ENCODE measurements around the gene NTHL1. TPM values are rescaled to one million over a fixed set of nuclear protein-coding genes. Genes with fewer than 3 reads are reported as not detected.

Gene NTHL1
- total and polyA plus RNA-seq, 2 experiments from 2014 or later = 84.6 to 87.9 TPM

DNA sequence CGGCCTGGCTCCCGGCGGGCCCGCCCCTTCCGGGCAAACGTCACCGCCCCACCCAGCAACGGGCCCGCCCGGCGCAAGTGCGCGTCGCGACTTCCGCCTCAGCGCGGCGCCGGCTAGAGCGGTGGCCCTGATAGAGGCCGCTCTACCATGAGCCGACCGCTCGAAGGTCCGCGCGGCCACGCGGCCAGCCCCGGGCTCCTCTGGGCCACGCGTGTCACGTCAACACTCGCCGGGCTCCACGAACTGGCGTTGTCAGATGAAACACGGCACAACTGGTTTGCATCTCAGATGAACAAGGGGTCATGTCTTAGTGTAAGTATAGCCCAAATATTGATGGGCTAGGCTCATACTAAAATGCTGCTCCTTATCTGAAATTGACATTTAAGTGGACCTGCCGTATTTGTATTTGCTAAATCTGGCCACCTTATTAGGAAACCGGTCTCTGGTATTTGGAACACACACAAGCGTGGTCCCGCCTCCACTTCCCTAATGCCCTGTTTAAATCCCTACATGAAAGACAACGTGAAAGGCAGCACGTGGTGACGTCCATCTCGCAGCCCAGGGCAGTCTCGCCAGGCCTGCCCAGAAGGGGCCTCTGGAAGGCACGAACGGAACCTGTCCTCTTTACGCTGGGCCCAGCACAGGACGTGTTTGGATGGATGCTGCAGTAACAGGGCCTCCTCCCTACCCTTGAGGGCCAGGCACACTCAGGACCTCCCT is 37.7 kb downstream of the NTHL1 start, which contains the start of gene ZNF598 (continued):
- TF ChIP-seq EZH2 (IDR thresholded peaks at IDR 0.05; ENCODE audit: low read depth, unreplicated experiment) = no peak
- TF ChIP-seq, protein P1, sequence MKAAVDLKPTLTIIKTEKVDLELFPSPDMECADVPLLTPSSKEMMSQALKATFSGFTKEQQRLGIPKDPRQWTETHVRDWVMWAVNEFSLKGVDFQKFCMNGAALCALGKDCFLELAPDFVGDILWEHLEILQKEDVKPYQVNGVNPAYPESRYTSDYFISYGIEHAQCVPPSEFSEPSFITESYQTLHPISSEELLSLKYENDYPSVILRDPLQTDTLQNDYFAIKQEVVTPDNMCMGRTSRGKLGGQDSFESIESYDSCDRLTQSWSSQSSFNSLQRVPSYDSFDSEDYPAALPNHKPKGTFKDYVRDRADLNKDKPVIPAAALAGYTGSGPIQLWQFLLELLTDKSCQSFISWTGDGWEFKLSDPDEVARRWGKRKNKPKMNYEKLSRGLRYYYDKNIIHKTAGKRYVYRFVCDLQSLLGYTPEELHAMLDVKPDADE (IDR thresholded peaks at IDR 0.05) = peak; percentile 78
- TF ChIP-seq ZNF114 (CRISPR knock-in tag; IDR thresholded peaks at IDR 0.05) = no peak
- TF ChIP-seq REST (IDR thresholded peaks at IDR 0.05; ENCODE audit: unreplicated experiment) = no peak

DNA sequence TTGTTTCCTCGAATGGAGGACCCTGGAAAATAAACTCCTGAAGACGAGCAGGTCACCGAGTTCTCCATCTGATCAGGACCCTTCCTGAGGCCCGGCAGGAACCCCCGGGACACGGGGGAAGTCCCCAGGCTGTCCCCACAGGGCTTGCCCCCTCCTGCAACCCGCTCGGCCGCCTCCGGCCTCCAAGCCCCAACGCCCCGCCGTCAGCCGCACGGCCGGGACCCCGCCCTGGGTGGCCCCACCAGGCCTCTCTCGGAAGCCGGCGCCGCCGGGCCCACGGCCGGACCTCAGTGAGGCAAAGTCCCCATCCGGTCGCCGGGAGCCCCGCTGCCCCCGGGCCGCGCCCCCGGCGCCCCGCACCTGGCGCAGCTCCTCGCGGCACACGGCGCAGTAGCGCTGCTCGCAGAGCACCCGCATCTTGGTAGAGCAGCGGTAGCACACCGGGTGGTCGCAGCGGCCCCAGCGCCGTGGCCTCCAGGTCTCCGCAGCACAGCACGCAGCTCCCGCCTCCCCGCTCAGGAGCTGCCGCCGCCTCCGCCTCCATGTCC is 38.4 kb downstream of the NTHL1 start:
- TF ChIP-seq, protein P2, sequence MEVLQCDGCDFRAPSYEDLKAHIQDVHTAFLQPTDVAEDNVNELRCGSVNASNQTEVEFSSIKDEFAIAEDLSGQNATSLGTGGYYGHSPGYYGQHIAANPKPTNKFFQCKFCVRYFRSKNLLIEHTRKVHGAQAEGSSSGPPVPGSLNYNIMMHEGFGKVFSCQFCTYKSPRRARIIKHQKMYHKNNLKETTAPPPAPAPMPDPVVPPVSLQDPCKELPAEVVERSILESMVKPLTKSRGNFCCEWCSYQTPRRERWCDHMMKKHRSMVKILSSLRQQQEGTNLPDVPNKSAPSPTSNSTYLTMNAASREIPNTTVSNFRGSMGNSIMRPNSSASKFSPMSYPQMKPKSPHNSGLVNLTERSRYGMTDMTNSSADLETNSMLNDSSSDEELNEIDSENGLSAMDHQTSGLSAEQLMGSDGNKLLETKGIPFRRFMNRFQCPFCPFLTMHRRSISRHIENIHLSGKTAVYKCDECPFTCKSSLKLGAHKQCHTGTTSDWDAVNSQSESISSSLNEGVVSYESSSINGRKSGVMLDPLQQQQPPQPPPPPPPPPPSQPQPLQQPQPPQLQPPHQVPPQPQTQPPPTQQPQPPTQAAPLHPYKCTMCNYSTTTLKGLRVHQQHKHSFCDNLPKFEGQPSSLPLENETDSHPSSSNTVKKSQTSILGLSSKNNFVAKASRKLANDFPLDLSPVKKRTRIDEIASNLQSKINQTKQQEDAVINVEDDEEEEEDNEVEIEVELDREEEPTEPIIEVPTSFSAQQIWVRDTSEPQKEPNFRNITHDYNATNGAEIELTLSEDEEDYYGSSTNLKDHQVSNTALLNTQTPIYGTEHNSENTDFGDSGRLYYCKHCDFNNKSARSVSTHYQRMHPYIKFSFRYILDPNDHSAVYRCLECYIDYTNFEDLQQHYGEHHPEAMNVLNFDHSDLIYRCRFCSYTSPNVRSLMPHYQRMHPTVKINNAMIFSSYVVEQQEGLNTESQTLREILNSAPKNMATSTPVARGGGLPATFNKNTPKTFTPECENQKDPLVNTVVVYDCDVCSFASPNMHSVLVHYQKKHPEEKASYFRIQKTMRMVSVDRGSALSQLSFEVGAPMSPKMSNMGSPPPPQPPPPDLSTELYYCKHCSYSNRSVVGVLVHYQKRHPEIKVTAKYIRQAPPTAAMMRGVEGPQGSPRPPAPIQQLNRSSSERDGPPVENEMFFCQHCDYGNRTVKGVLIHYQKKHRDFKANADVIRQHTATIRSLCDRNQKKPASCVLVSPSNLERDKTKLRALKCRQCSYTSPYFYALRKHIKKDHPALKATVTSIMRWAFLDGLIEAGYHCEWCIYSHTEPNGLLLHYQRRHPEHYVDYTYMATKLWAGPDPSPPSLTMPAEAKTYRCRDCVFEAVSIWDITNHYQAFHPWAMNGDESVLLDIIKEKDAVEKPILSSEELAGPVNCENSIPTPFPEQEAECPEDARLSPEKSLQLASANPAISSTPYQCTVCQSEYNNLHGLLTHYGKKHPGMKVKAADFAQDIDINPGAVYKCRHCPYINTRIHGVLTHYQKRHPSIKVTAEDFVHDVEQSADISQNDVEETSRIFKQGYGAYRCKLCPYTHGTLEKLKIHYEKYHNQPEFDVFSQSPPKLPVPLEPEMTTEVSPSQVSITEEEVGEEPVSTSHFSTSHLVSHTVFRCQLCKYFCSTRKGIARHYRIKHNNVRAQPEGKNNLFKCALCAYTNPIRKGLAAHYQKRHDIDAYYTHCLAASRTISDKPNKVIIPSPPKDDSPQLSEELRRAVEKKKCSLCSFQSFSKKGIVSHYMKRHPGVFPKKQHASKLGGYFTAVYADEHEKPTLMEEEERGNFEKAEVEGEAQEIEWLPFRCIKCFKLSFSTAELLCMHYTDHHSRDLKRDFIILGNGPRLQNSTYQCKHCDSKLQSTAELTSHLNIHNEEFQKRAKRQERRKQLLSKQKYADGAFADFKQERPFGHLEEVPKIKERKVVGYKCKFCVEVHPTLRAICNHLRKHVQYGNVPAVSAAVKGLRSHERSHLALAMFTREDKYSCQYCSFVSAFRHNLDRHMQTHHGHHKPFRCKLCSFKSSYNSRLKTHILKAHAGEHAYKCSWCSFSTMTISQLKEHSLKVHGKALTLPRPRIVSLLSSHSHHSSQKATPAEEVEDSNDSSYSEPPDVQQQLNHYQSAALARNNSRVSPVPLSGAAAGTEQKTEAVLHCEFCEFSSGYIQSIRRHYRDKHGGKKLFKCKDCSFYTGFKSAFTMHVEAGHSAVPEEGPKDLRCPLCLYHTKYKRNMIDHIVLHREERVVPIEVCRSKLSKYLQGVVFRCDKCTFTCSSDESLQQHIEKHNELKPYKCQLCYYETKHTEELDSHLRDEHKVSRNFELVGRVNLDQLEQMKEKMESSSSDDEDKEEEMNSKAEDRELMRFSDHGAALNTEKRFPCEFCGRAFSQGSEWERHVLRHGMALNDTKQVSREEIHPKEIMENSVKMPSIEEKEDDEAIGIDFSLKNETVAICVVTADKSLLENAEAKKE (CRISPR knock-in tag; IDR thresholded peaks at IDR 0.05) = no peak
- TF ChIP-seq STAT1 (IDR thresholded peaks at IDR 0.05; ENCODE audit: unreplicated experiment) = no peak
- TF ChIP-seq EZH2phosphoT487 (IDR thresholded peaks at IDR 0.05; ENCODE audit: unreplicated experiment) = no peak
- no peak for TF ChIP-seq POLR2AphosphoS5 (IDR thresholded peaks at IDR 0.05; ENCODE audit: low read depth)
- TF ChIP-seq CREB1 (CRISPR knock-in tag; IDR thresholded peaks at IDR 0.05; ENCODE audit: low read depth) = no peak
- no peak for TF ChIP-seq ZNF331 (CRISPR knock-in tag; IDR thresholded peaks at IDR 0.05; ENCODE audit: low read depth)
- no peak for TF ChIP-seq ZNF114 (CRISPR knock-in tag; IDR thresholded peaks at IDR 0.05)
- TF ChIP-seq, protein P1 (IDR thresholded peaks at IDR 0.05) = no peak
- ATAC-seq (peak; percentile 3; the same call in 2 of the 3 replicates), DNase-seq (ENCODE audit: low spot score) (no peak)
- Histone ChIP-seq H2AFZ (no peak overlapping the region), H3F3A (replicated peaks; ENCODE audit: low read depth) (peaks cover 22% of the 10 kb centered on the region; the same call in 1 of the 2 replicates), H3K4me3 (peak overlapping the region; percentile 91), H3K4me1 (ENCODE audit: insufficient read depth) (peaks cover 20% of the 10 kb centered on the region), H3K27ac (ENCODE audit: low read depth) (0 out of 2 replicates have a peak overlapping the region, but pooled peaks have one; percentile 45), H3K79me2 (replicated peaks; ENCODE audit: insufficient read depth) (peaks cover 37% of the 10 kb centered on the region), H3K36me3 (ENCODE audit: insufficient read depth) (no peaks in the 10 kb centered on the region), H3K4me2 (peak overlapping the region; percentile 97), H4K20me1 (replicated peaks; ENCODE audit: insufficient read depth) (peaks cover 35% of the 10 kb centered on the region), H3K9me2 (ENCODE audit: insufficient read depth) (no peaks in the 10 kb centered on the region), H3K27me3 (ENCODE audit: insufficient read depth) (no peaks in the 10 kb centered on the region)
- Mint-ChIP-seq H3K27ac (no peak overlapping the region), H3K4me1 (peaks cover 36% of the 10 kb centered on the region), H3K4me3 (peak overlapping the region; percentile 74), H3K9me3 (no peaks in the 10 kb centered on the region), H3K27me3 (ENCODE audit: insufficient read depth, low read depth, poor library complexity) (peaks cover 14% of the 10 kb centered on the region), H3K36me3 (ENCODE audit: low read depth) (peaks cover 11% of the 10 kb centered on the region)

All from GM23338 (cell line).